Stimulated activated CD4-positive, alpha-beta T cell treated with anti-CD3 and anti-CD28 coated beads, Interleukin-12 subunit alpha, Interleukin-12 subunit beta, amount 100 ng/mL, for 4 hours (primary cell): ENCODE results near the gene ADAMTS15.

ENCODE experiments used
- DNase-seq: peaks from one replicate; pipeline ENCODE4 v3.0.0-alpha.2; 2020

ADAMTS15 gene

DNA sequence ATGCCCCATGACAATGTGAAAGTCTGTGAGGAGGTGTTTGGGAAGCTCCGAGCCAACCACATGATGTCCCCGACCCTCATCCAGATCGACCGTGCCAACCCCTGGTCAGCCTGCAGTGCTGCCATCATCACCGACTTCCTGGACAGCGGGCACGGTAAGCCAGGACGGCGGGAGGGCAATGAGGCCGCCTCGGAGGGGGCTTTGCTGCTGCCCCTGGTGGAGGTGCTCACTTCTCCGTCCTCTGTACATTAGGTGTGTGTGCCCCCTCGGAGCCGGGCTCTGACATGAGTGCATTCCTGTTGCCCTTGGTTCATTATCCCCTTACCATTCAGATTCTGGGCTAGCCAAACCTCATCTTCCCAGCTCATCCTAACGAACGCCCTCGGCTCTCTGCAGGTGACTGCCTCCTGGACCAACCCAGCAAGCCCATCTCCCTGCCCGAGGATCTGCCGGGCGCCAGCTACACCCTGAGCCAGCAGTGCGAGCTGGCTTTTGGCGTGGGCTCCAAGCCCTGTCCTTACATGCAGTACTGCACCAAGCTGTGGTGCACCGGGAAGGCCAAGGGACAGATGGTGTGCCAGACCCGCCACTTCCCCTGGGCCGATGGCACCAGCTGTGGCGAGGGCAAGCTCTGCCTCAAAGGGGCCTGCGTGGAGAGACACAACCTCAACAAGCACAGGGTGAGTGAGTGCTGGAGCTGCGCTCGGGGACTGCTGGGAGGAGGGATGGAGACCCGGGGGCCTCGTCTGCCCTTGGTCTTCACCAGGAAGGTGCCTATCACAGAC, 13.8 kb downstream of the ADAMTS15 start:
- DNase-seq: no peak

DNA sequence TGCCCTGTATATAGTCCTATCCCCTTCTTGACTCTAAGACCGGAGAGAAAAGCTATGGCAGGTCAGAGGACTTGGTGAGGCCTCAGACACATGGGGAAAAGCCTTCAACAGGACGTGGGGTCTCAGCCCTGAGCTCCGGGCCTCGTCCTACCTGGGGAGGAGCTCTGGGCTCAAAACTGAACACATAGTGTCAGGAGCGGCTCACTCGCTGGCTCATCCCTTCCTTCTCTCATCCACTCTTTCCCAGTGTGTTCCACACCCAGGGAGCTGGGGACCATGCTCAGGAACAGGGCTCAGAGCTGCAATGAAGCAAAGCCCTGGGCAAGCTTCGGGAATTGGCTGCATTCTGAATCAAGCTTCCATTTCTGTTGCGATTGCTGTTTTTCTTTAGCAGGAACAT, 14.5 kb downstream of the ADAMTS15 start:
- no peak for DNase-seq

DNA sequence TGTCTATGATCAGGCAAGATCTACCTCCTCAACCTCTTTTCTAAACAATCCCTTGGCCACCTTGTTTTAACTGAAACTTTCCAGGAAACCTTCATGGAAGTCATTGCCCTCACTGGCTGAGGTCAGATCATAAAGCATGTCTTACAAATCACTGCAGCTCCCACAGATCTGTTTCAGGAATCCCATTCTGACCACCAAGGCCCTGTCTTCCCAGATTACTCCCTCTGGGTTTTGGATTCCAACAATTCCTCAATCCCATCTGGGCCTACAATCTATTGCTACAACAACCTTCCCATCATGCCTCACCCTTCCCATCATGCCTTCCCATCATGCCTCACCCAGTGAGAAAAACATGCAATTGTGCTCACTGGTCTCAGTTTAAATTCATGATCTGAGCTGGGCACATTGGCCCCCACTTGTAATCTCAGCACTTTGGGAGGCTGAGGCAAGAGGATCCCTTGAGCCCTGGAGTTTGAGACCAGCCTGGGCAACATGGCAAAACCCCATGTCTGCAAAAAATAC, 15.9 kb downstream of the ADAMTS15 start:
- no peak for DNase-seq

DNA sequence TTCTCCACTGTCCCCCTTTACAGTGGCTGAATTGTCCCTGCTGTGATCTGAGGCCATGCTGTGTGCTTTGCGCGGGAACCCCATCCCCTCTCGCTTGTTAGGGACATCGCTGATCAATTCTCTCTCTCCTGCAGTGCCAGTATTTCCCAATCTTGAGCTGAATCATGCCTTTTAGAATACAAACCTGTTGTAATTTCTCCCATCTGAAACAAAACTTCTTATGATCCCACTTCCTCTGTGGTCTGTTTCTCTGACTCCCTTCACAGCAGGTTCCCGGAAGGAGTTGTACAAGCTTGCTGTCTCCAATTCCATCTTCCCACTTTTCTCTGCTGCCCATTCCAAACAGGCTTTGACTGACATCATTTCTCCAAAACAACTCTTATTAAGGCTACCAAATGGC, 16.8 kb downstream of the ADAMTS15 start:
- DNase-seq: no peak

DNA sequence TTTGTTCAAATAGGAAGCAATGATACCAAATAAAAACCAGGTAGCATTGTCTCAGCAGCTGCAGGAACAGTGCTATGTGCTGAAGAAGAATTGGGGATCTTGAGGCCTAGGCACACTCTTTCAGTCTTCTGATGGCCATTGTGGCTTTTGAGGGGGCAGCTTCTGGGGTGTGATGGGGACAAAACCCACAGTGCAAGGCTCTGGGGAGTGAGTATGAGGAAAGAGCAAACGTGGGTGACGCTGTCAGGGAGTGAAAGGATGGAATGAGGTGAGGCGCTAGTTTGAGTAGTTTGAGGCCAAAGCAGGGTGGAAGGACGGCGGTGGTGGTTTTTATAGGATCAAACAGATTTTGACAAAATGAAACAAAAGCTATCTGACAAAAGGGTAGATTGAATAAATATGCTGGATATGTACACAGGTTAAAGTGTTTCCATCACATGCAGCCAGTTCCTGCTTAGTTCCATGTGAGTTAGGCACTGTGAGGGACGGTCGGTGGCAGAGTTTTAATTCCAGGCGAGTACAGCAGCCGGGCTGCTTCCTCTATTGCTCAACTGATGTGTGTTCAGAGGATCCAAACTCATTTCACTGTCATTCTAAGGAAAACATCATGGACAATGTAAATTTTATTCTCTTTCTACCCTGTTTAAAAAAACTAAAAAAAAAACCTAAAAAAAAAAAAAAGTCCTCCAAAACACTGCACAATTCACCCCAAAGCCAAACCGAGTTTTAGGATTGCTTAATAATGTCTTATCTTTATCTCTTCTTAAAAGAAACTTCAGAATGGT, 18.9 kb downstream of the ADAMTS15 start:
- DNase-seq: no peak

DNA sequence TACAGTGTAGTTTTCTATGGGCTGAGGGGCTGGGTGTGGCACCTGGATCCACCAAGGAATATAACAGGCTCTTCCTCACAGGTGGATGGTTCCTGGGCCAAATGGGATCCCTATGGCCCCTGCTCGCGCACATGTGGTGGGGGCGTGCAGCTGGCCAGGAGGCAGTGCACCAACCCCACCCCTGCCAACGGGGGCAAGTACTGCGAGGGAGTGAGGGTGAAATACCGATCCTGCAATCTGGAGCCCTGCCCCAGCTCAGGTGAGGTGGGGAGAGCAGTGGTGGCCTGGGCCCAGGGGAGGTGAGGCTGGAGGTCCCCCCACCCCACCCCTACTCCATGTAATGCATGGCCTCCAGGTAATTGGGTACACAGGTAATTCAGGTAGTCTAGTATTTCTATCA, 20.7 kb downstream of the ADAMTS15 start:
- DNase-seq: no peak

DNA sequence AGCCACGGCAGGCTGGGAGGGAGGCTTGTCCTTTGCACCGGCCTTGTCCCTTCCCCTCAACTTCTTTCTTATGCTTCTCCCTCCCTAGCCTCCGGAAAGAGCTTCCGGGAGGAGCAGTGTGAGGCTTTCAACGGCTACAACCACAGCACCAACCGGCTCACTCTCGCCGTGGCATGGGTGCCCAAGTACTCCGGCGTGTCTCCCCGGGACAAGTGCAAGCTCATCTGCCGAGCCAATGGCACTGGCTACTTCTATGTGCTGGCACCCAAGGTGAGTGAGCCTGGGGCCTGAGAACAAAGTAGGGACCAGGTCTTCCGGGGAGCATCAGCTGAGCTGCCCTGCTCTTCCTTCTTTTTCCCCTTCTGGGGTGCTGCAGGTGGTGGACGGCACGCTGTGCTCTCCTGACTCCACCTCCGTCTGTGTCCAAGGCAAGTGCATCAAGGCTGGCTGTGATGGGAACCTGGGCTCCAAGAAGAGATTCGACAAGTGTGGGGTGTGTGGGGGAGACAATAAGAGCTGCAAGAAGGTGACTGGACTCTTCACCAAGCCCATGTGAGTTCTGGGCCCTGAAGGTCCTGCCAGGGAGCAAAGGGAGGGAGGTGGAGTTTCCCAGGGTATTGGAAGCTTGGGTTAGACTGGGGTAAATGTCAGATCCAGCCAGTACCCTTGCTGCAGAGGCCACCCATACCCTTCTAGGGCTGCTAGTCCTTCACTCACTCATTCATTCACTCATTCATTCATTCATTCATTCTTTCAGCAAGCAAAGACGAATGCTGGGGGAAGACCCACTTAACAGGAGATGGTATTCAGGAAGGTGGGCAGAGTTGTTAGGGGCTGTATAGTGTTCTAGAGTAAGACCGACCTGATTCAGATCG, 22.6 kb downstream of the ADAMTS15 start:
- no peak for DNase-seq

DNA sequence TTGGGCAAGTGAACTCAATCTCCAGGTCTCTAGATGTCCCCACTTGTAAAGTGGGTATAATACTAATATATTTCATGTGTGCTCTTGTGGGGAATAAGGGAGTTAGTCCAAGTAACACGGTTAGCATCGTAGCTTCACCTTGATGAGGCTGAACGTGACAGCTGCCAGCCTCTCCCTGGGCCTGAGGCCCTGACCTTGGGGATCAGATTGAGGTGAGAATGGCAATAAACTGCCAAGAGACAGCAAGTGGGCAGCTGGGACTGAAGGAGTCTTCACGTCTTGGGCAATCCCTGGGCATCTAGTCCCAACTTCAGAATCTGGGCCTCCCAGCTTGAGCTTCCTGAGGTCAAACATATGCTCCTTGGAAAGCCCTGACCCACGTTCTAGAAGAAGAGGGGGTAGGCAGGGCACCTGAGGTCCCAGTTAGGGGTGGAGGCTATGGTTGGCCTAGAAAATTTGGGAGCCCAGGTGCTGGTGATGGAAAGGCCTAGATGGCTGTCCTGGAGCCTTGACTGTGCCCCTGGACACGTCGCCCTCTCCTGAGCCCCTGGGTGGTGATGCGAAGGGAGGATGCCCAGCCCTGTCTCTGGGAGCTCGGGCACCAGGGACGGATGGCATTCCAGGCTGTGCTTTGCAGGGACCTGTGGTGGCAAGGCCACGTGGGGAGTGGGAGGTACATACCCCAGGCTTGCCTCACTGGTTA, 23.4 kb downstream of the ADAMTS15 start:
- DNase-seq: no peak

DNA sequence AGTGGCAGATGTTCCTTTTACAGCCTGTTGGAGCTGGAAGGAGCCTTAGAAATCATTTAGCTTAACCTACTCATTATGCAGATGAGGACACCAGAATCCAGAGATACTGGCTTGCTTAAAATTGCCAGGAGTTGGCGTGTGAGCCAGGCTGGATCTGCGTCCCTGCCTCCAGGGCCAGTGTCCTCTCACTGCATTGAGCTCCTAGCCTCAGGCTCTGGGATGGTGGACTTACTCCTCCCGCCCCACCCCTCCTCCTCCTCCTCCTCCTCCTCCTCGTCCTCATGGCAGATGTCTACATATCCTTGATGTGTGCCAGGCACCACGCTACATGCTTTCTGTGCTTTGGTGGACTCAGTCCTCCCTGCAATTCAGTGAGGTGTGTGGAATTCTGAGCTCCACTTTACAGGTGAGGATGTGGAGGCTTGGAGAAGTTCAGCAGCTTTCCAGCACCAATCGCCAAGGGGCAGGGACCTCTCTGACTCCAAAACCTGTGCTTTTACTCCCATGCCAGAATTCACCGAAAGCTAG, 24.1 kb downstream of the ADAMTS15 start:
- DNase-seq: no peak

DNA sequence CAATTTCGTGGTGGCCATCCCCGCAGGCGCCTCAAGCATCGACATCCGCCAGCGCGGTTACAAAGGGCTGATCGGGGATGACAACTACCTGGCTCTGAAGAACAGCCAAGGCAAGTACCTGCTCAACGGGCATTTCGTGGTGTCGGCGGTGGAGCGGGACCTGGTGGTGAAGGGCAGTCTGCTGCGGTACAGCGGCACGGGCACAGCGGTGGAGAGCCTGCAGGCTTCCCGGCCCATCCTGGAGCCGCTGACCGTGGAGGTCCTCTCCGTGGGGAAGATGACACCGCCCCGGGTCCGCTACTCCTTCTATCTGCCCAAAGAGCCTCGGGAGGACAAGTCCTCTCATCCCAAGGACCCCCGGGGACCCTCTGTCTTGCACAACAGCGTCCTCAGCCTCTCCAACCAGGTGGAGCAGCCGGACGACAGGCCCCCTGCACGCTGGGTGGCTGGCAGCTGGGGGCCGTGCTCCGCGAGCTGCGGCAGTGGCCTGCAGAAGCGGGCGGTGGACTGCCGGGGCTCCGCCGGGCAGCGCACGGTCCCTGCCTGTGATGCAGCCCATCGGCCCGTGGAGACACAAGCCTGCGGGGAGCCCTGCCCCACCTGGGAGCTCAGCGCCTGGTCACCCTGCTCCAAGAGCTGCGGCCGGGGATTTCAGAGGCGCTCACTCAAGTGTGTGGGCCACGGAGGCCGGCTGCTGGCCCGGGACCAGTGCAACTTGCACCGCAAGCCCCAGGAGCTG, 24.8 kb downstream of the ADAMTS15 start:
- DNase-seq: no peak

DNA sequence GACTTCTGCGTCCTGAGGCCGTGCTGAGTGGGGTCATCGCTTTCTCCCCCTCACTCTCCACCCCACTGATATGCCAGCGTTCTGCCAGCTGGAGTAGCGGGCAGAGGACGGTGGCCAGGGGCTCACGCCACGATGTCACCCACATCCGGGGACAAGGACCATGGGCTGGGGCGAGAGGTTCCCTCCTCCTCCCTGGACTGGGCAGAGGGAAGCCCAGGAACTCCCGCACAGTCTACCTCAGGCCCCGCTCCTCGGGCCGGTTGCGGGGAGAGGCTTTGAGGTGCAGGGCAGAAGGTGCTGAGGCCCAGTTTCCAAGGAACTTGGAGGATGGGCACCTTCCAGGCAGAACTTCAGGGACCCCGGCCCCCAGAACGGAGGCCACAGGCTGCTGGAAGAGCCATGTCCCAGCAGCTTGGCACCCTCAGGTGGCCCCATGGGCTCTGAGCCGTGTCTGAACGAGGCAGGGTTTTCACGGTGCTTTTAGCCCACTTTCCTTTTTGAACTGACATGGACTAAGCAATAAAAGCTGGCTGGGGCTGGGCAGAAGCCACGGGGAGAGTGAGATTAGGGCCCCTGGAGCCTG, 25.4 kb downstream of the ADAMTS15 start:
- no peak for DNase-seq

DNA sequence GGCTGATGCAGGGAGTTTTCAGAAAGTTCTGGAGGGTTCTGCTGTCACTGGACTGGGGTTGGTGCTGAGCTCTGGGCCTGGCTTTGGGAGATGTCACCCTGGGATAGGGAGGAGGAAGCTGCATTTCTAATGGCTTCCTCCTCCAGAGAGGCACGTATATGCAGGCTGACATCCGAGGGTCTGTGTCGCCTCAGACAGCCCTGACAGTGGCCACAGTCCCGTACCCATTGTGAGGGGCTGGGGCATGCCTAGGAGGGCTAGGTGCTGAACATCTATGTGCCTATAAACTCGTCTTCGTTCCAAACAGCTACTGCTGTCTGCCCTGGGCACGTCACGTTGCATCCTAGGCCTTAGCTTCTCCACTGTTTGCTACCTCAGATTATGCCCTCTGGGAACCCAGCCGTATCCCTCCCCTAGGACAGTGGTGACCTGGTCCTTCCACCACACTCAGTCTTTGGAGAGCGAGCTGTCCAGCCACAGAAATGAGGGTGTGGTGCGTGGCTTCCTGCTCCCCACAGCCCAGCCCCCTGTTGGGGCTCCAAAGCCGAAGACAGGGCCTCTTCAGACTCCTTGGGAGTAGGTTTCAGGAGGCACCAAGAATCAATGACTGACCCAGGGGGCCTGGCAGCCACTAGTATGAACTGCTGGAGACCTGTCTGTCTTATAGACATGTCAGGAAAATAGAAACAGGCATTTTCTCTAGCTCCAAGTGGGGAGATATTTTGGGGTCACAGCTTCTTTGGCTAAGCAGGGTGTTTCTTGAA, 26.4 kb downstream of the ADAMTS15 start:
- DNase-seq: no peak

DNA sequence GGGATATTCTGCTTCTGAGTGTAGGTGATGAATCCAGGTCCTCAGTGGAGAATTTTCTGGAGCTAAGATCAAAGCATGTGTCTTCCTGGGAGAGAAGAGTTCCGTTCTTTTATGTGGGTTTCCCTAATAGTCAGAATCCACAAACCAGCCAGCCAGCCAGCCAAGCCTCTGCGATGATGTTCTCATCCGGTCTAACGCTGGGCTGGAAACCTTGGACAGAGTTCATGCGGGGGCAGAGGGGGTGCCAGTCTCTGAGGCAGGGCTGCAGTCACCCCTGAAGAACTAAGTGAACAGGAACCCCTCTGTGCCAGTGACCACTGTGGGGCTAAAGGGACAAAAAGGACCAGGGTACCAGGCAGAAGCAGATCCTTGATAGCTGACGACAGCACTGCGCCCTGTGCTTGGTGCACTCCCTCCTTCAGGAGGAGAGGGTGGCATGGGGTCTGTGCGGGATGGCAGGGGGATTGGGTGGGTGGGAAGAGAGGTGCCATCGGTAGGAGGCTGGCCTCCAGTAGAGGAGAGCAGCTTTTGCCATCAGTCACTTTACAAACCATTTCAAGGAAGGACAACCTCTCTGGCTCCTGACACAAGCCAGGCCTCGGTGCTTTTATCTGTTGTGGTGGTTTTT, 27.1 kb downstream of the ADAMTS15 start:
- no peak for DNase-seq

DNA sequence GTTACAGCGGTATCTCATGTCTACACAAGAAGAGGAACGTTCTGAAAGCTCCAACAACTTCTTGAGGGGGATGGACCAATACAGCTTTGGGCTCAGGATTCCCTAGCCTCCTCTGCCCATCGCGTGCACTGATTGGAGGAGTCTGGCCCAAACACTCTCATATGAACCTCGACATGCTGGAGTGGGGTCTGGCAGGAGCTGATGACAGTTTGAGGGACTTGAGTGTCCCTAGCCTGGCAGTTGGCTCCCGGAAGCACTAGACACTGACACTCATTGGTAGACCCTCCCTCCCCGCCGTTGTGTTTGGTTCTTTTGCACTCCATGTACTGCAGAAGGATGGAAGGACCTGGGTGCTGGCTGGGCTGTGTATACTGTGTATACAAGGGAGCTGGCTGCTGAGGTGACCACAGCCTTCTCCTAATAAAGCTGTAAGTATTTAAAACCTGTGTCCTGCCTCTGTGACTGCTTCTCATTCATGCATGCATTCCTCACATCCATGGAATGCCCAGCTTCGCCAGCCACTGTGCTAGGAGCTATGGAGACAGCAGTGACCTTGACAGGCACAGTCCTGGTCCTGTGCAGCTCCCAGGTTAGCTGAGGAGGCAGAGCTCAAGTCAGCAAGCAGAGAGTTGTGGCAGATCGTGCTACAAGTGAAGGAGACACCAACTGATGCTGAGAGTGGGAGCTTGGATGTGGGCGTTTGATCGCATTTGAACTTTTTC, 27.9 kb downstream of the ADAMTS15 start:
- no peak for DNase-seq

DNA sequence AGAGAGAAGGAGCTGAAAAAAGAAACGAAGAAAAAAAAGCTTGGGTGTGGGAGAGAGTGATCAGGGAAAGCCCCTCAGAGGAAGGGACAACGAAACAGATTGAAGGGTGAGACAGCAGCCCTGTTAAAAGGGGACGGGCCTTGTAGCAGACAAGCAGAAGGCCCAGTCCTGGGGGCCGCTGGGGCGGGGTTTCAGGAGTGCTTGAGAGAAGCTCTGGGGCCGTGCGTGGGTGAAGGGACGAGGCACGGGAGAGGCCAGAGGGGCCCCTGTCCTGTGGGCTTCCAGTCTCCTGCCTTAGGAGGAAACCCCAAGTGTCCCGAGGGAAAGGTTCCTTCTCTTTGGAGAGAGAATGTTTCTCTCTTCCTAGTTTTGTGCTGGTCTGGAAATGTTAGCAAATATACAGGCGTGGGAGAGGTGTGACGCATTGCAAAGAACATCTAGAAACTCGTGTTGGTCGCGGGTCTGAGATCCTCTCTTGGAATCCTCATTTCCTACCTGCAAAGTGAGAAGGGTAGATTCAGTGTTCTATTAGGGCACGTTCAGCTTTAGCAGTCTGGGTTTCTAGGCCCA, 28.6 kb downstream of the ADAMTS15 start:
- no peak for DNase-seq

DNA sequence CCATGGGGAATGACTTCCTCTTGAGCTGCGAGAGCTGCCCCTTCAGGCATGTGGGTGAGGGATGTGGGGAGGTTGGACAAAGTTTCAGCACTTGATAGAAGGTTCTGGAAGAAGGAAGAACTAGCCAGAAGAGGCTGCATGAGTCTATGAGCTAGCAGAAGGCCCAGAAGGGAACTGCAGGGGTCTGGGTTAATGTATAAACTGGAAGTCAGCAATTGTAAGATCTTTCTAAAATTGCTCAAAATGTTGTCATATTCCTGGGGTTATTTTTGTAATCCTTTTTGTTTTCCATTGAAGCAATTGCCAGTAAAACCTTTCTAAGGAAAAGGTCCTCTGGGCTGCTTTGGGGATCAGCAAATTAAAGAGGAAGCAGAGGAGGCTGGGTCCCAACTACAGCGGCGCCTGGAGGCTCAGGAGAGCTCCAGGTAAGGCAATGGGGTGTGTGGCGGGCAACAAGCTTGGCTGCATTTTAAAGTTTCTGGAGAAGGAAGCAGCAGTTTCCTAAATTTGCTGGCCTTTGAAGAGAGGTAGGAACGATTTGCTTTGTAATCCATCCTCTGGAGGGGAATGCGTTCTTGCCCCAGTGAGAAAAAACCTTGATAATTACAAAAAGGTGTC, 29.2 kb downstream of the ADAMTS15 start:
- no peak for DNase-seq

DNA sequence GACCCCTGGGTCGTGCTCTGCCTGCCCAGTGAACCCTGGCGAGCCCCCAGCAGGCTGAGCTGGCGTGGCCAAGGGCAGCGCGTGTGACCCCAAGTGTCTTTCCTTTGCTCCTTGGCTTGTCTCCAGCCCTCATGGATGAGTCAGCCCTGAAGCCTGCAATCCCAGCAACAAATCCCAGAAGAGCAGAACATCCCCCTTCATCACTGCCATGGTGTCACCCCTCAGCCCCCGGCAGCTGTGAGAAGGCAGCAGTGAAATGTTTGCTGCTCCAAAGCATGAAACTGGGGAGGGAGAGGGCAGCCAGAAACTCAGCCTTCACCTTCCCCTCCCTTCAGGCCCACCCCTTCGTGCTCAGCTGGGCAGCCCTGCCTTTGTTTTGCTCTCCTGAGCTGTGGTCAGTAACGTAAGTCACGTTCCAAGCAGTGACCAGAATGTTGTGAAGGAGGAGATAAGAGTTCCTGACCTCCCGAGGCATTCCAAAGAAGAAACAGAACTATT, 29.8 kb downstream of the ADAMTS15 start:
- no peak for DNase-seq

DNA sequence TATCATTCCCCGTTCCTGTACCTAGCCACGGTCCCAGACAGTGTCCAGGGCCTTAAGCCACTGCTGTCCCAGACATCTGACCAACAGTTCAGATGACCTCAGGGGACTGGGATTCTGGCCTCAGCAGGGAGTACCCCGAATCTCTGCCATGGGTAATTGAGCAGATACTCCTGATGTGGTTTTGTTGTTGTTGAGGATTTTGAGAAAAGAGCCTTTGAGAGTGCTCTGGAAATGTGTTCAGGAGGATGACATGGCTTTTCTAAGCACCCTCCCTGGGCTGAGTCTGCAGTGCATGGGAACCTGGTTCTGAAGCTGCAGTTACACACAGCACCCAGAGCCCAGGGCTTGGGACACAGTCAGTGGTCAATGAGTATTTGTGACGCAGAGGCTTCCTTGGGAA, 30.4 kb downstream of the ADAMTS15 start:
- no peak for DNase-seq
